Measurements from ENCODE around the gene PARD3.

The PARD3 gene

GRCh38 chr10:34092891-34093290 lies 722.2 kb downstream of the PARD3 start:
- no peaks in the 10 kb centered on the region for H3K27me3 ChIP-seq (ENCODE audit: insufficient read depth, low read depth, severe bottlenecking)
- TF ChIP-seq CTCF (IDR thresholded peaks at IDR 0.05; ENCODE audit: low read depth, low read length): no peak
- H3K36me3 ChIP-seq: no peaks in the 10 kb centered on the region
- no peaks in the 10 kb centered on the region for H3K9me3 ChIP-seq (ENCODE audit: severe bottlenecking)
- DNase-seq: no peak
- H3K27ac ChIP-seq: no peak overlapping the region
- no peak overlapping the region for H3K4me3 ChIP-seq (ENCODE audit: low read depth, low read length)

GRCh38 chr10:34091635-34092195 lies 723.4 kb downstream of the PARD3 start:
- Histone ChIP-seq H3K4me3 (ENCODE audit: low read depth, low read length) (no peak overlapping the region), H3K9me3 (ENCODE audit: severe bottlenecking) (no peaks in the 10 kb centered on the region), H3K27me3 (ENCODE audit: insufficient read depth, low read depth, severe bottlenecking) (no peaks in the 10 kb centered on the region), H3K36me3 (no peaks in the 10 kb centered on the region), H3K27ac (no peak overlapping the region)
- no peak for TF ChIP-seq CTCF (IDR thresholded peaks at IDR 0.05; ENCODE audit: low read depth, low read length)
- DNase-seq: no peak

GRCh38 chr10:34089253-34089652 lies 725.8 kb downstream of the PARD3 start:
- Histone ChIP-seq H3K27me3 (ENCODE audit: insufficient read depth, low read depth, severe bottlenecking) (no peaks in the 10 kb centered on the region), H3K36me3 (no peaks in the 10 kb centered on the region), H3K9me3 (ENCODE audit: severe bottlenecking) (no peaks in the 10 kb centered on the region), H3K4me3 (ENCODE audit: low read depth, low read length) (no peak overlapping the region), H3K27ac (no peak overlapping the region)
- DNase-seq: no peak
- TF ChIP-seq CTCF (IDR thresholded peaks at IDR 0.05; ENCODE audit: low read depth, low read length): no peak

GRCh38 chr10:34088208-34088794 lies 726.8 kb downstream of the PARD3 start:
- Histone ChIP-seq H3K27me3 (ENCODE audit: insufficient read depth, low read depth, severe bottlenecking) (no peaks in the 10 kb centered on the region), H3K36me3 (no peaks in the 10 kb centered on the region), H3K27ac (no peak overlapping the region), H3K9me3 (ENCODE audit: severe bottlenecking) (no peaks in the 10 kb centered on the region), H3K4me3 (ENCODE audit: low read depth, low read length) (no peak overlapping the region)
- TF ChIP-seq CTCF (IDR thresholded peaks at IDR 0.05; ENCODE audit: low read depth, low read length): no peak
- DNase-seq: no peak

- Histone ChIP-seq H3K27me3 (ENCODE audit: insufficient read depth, low read depth, severe bottlenecking) (no peaks in the 10 kb centered on the region), H3K9me3 (ENCODE audit: severe bottlenecking) (no peaks in the 10 kb centered on the region), H3K27ac (no peak overlapping the region), H3K36me3 (no peaks in the 10 kb centered on the region), H3K4me3 (ENCODE audit: low read depth, low read length) (no peak overlapping the region)
- no peak for DNase-seq
- TF ChIP-seq CTCF (IDR thresholded peaks at IDR 0.05; ENCODE audit: low read depth, low read length): no peak
Observed at GRCh38 chr10:34087095-34087418, 728.0 kb downstream of the PARD3 start.

GRCh38 chr10:34083567-34083966 lies 731.5 kb downstream of the PARD3 start:
- Histone ChIP-seq H3K4me3 (ENCODE audit: low read depth, low read length) (no peak overlapping the region), H3K9me3 (ENCODE audit: severe bottlenecking) (no peaks in the 10 kb centered on the region), H3K27me3 (ENCODE audit: insufficient read depth, low read depth, severe bottlenecking) (no peaks in the 10 kb centered on the region), H3K36me3 (no peaks in the 10 kb centered on the region), H3K27ac (no peak overlapping the region)
- TF ChIP-seq CTCF (IDR thresholded peaks at IDR 0.05; ENCODE audit: low read depth, low read length): no peak
- DNase-seq: no peak

Data from WERI-Rb-1 (cell line).